Endodermal cell (in vitro differentiated cells): ENCODE results near the gene BMF. TPM values are rescaled to one million over a fixed set of nuclear protein-coding genes. Genes with fewer than 3 reads are reported as not detected.
A peak's percentile ranks its signal among the peaks of the same experiment; 100 is the strongest.

Experiments used
- DNase-seq: peaks from one replicate; pipeline ENCODE4 v3.0.0-alpha.2; 2017
- H3K27ac ChIP-seq: 2 replicates; pipeline ENCODE4 v1.5.1; 2013; ENCODE audit warnings: mild to moderate bottlenecking, low read depth, low read length, moderate library complexity
- H3K27me3 ChIP-seq: 2 replicates; pipeline ENCODE4 v1.6.1; 2013; ENCODE audit warnings: mild to moderate bottlenecking, low read length, moderate library complexity; ENCODE audit not compliant: insufficient read depth, control insufficient read depth, poor library complexity, severe bottlenecking
- H3K36me3 ChIP-seq: 2 replicates; pipeline ENCODE4 v1.7.0; 2013; ENCODE audit warnings: mild to moderate bottlenecking, low read length, moderate library complexity; ENCODE audit not compliant: control insufficient read depth, insufficient read depth
- H3K4me1 ChIP-seq: one replicate; pipeline ENCODE4 v1.7.0; 2013; ENCODE audit warnings: low read length; ENCODE audit not compliant: control insufficient read depth, insufficient read depth
- H3K4me3 ChIP-seq: 2 replicates; pipeline ENCODE4 v1.5.1; 2013; ENCODE audit warnings: mild to moderate bottlenecking, low read length, moderate library complexity
- H3K9ac ChIP-seq: 2 replicates; pipeline ENCODE4 v1.6.1; 2013; ENCODE audit warnings: mild to moderate bottlenecking, low read length, moderate library complexity; ENCODE audit not compliant: poor library complexity, severe bottlenecking; ENCODE audit errors: extremely low read depth
- H3K9me3 ChIP-seq: 2 replicates; pipeline ENCODE4 v1.6.1; 2013; ENCODE audit warnings: mild to moderate bottlenecking, low read length, moderate library complexity; ENCODE audit not compliant: control insufficient read depth
- H3K27ac Mint-ChIP-seq: 2 replicates; pipeline ENCODE4 v1.8.0; 2020; ENCODE audit warnings: mixed read lengths
- H3K27me3 Mint-ChIP-seq: 2 replicates; pipeline ENCODE4 v1.8.0; 2021; ENCODE audit warnings: mild to moderate bottlenecking, mixed read lengths; ENCODE audit not compliant: insufficient read depth
- H3K36me3 Mint-ChIP-seq: 2 replicates; pipeline ENCODE4 v1.8.0; 2020; ENCODE audit warnings: low read depth, mixed read lengths
- H3K4me1 Mint-ChIP-seq: 2 replicates; pipeline ENCODE4 v1.8.0; 2020; ENCODE audit warnings: mixed read lengths
- H3K4me3 Mint-ChIP-seq: 2 replicates; pipeline ENCODE4 v1.8.0; 2020; ENCODE audit warnings: mild to moderate bottlenecking, moderate library complexity, mixed read lengths
- H3K9me3 Mint-ChIP-seq: 2 replicates; pipeline ENCODE4 v1.8.0; 2020; ENCODE audit warnings: mild to moderate bottlenecking, mixed read lengths
- WGBS, 2 experiments: methylation state at CpG; one replicate each; pipeline versions ENCODE4 v1.1.5 to v1.1.7; 2013; ENCODE audit warnings: missing lambda C conversion rate in 2 of 2, mixed read lengths in 1 of 2; ENCODE audit not compliant: insufficient coverage in 1 of 2, insufficient read length in 1 of 2; 5-methylcytosine and 5-hydroxymethylcytosine counted together
- total RNA-seq, 2 donors: library from RNA; stranded (reverse); fragmentation: NEBNext Ultra II Directional in 1 of 2; extraction: Animal tissue kit (Norgen Biotek cat#: 25700) in 1 of 2; gene quantifications; 2 replicates in 1 of 2; 3 replicates in 1 of 2; pipeline ENCODE4 v1.2.1, GENCODE V29; 2021
- TF ChIP-seq, protein P1 (sequence below): fragments of 200-600 bp; sonication (generic); conservative IDR thresholded peaks from 2 replicates; pipeline ENCODE4 v1.5.0; 2021; ENCODE audit warnings: antibody characterized with exemption, mild to moderate bottlenecking

BMF gene
- total RNA-seq, 2 donors from 2014 or later: 48.3 to 53.5 TPM

- 89 to 91% methylated on average over 8 to 10 of the region's 10 CpGs for WGBS, 2 experiments
- Mint-ChIP-seq H3K27me3 (no peaks in the 10 kb centered on the region), H3K27ac (peak overlapping the region; percentile 93), H3K36me3 (peaks cover 30% of the 10 kb centered on the region), H3K4me3 (no peak overlapping the region), H3K9me3 (no peaks in the 10 kb centered on the region), H3K4me1 (peaks cover 51% of the 10 kb centered on the region)
- peak overlapping the region; percentile 20 for H3K4me3 ChIP-seq
- H3K9me3 ChIP-seq: no peaks in the 10 kb centered on the region
- no peak overlapping the region for H3K9ac ChIP-seq
- peak overlapping the region; percentile 92 for H3K27ac ChIP-seq
- no peaks in the 10 kb centered on the region for H3K27me3 ChIP-seq
- peaks cover 23% of the 10 kb centered on the region for H3K4me1 ChIP-seq
- TF ChIP-seq, protein P1, sequence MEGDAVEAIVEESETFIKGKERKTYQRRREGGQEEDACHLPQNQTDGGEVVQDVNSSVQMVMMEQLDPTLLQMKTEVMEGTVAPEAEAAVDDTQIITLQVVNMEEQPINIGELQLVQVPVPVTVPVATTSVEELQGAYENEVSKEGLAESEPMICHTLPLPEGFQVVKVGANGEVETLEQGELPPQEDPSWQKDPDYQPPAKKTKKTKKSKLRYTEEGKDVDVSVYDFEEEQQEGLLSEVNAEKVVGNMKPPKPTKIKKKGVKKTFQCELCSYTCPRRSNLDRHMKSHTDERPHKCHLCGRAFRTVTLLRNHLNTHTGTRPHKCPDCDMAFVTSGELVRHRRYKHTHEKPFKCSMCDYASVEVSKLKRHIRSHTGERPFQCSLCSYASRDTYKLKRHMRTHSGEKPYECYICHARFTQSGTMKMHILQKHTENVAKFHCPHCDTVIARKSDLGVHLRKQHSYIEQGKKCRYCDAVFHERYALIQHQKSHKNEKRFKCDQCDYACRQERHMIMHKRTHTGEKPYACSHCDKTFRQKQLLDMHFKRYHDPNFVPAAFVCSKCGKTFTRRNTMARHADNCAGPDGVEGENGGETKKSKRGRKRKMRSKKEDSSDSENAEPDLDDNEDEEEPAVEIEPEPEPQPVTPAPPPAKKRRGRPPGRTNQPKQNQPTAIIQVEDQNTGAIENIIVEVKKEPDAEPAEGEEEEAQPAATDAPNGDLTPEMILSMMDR: no peak
- H3K36me3 ChIP-seq: peaks cover 18% of the 10 kb centered on the region
- peak; percentile 66 for DNase-seq
Measured at GRCh38 chr15:40097968-40098476, 10.7 kb downstream of the BMF start.

GRCh38 chr15:40097096-40097967, 11.3 kb downstream of the BMF start:
- Histone ChIP-seq H3K36me3 (peaks cover 15% of the 10 kb centered on the region), H3K27ac (no peak overlapping the region), H3K27me3 (no peaks in the 10 kb centered on the region), H3K4me3 (no peak overlapping the region), H3K9ac (no peak overlapping the region), H3K4me1 (peaks cover 29% of the 10 kb centered on the region), H3K9me3 (no peaks in the 10 kb centered on the region)
- Mint-ChIP-seq H3K4me1 (peaks cover 52% of the 10 kb centered on the region), H3K4me3 (no peak overlapping the region), H3K36me3 (peaks cover 25% of the 10 kb centered on the region), H3K9me3 (no peaks in the 10 kb centered on the region), H3K27ac (peak overlapping the region; percentile 93), H3K27me3 (no peaks in the 10 kb centered on the region)
- DNase-seq: no peak
- TF ChIP-seq, protein P1: no peak
- 94 to 98% methylated on average over 10 of the region's 10 CpGs for WGBS, 2 experiments

DNA sequence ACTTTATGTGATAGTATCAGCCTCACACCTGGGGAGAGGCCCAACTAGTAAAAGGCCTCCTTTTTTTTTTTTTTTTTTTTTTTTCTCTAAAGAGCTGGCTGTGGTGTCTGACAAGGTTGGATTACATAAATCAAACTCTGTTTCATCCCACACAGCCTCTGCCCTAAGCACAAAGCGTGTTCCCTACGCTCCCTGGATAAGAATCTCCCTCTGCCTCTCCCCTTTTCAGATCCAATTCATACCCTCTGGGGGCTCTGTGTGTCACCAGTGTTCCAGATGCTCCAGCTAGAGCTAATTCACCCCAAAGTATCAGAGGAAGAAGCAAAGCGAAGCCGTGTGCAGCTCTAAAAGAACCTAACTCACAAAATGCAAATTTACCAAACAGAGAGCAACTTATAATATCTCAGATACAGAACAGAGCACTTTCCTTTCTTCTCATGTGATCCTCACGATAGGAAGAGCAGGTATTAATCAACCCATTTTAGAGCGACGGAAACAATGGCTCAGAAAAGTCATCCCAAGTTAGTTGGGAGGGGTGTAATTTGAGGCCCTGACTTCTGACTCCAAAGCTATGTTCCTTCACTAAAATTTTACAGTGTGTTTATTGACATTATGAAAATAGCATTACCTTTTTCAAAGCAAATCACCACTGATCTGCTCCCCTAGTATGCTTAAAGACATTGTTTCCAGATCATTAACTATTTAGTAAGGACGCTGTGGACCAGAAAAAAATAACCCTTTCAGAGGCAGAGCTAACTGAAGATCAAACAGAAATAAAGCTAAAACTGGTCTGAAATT, 12.4 kb downstream of the BMF start:
- peaks cover 62% of the 10 kb centered on the region for H3K4me1 Mint-ChIP-seq
- no peak overlapping the region for H3K27ac Mint-ChIP-seq
- no peaks in the 10 kb centered on the region for H3K27me3 ChIP-seq
- no peak overlapping the region for H3K4me3 Mint-ChIP-seq
- DNase-seq: no peak
- peaks cover 24% of the 10 kb centered on the region for H3K36me3 Mint-ChIP-seq
- peaks cover 12% of the 10 kb centered on the region for H3K36me3 ChIP-seq
- WGBS, 2 experiments: 90 to 94% methylated on average over 6 to 8 of the region's 8 CpGs
- H3K27ac ChIP-seq: no peak overlapping the region
- no peak overlapping the region for H3K9ac ChIP-seq
- TF ChIP-seq, protein P1: no peak
- peaks cover 37% of the 10 kb centered on the region for H3K4me1 ChIP-seq
- H3K9me3 ChIP-seq: no peaks in the 10 kb centered on the region
- no peak overlapping the region for H3K4me3 ChIP-seq
- no peaks in the 10 kb centered on the region for H3K27me3 Mint-ChIP-seq
- no peaks in the 10 kb centered on the region for H3K9me3 Mint-ChIP-seq
